Peyer's patch (tissue), 4 donors: ENCODE results near the gene VCX3B. TPM values are rescaled to one million over a fixed set of nuclear protein-coding genes. Genes with fewer than 3 reads are reported as not detected.
"Not testable (repeated sequence)": the region's sequence is repeated elsewhere in the genome, so short reads cannot be mapped to it uniquely, and the experiment has no call there.

ENCODE experiments used
- DNase-seq, 3 donors: peaks; one replicate each; pipeline ENCODE4 v3.0.0-alpha.2; 2017 to 2019
- H3K27ac ChIP-seq, 4 donors: fragments of 200-600 bp; sonication (generic); one replicate each; pipeline ENCODE4 v1.5.1; 2016 to 2019
- H3K27me3 ChIP-seq, 2 donors: fragments of 200-600 bp; sonication (generic); one replicate each; pipeline ENCODE4 v1.5.1; 2019
- H3K36me3 ChIP-seq, 3 donors: fragments of 200-600 bp; sonication (generic); one replicate each; pipeline ENCODE4 v1.5.1; 2016 to 2019
- H3K4me1 ChIP-seq, 4 donors: fragments of 200-600 bp; sonication (generic); one replicate each; pipeline ENCODE4 v1.5.1; 2016 to 2019
- H3K4me3 ChIP-seq, 4 donors: fragments of 200-600 bp; sonication (generic); 1 replicate in 3 of 4; 2 replicates in 1 of 4; pipeline ENCODE4 v1.5.1; 2016 to 2019; ENCODE audit warnings: mild to moderate bottlenecking in 1 of 4
- H3K9me3 ChIP-seq, 4 donors: fragments of 200-600 bp; sonication (generic); one replicate each; pipeline ENCODE4 v1.5.1; 2016 to 2019; ENCODE audit warnings: mild to moderate bottlenecking in 1 of 4
- POLR2A ChIP-seq, 2 donors: fragments of 450-650 bp; IDR thresholded peaks; one replicate each; pipeline ENCODE4 v1.5.1; 2017; ENCODE audit warnings: antibody characterized with exemption in 2 of 2, mild to moderate bottlenecking in 2 of 2, moderate library complexity in 2 of 2
- total RNA-seq, 4 donors: library from RNA; depleted of rRNA; stranded (reverse); fragments of >200 nt; gene quantifications; one replicate each; pipeline ENCODE4 v1.1.0, GENCODE V29; 2016
- TF ChIP-seq, protein P1 (sequence below), 6 experiments: fragments of 450-650 bp in 4 of 6; fragments of 200-600 bp in 2 of 6; sonication (generic) in 1 of 6; IDR thresholded peaks; one replicate each; pipeline ENCODE4 v1.5.1; 2017 to 2019; ENCODE audit warnings: antibody characterized with exemption in 6 of 6, mild to moderate bottlenecking in 3 of 6, moderate library complexity in 1 of 6

The VCX3B gene
- total RNA-seq, 4 donors from 2014 or later, result not detected

DNA sequence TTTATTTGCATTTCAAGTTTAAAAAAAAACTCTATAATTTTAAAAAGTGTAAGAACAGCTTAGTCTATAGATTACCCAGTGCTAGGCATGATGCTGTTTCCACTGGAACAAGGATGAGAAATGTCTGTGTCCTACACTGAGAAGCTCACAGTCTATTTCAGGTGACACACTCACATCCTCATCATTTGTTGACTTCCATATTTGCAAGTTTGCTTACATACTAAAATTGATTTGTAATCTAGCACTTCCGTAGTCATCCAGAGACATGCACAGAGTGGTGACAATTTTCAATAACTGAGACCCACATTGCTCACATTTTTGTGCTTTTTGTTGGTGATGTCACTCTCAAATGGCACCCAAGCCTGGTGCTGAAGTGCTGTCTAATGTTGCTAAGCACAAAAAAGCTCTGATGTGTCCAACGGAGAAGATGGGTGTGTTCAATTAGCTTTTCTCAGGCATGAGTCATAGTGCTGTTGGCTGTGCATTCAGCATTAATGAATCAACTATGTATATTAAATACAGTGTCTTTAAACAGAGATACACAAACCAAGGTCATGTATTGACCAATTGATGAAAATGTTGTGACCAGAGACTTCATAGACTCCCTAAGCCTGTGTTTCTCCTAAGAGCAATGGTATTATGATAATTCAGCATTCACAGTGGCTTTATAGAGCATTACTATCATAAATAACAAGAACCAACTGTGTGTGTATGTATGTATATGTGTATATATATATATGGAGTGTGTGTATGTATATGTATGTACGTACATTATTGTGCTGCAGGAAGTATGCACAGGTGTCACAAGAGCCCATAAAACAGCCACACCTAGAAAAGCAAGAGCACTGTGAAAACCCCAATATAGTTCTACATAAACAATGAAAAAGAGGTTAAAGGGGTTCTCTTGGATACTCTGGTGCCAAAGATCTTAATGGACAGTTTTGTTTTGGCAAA lies 31.2 kb upstream of the VCX3B start:
- H3K27ac ChIP-seq, result no peak overlapping the region
- no peaks in the 10 kb centered on the region for H3K4me1 ChIP-seq
- H3K36me3 ChIP-seq, result no peaks in the 10 kb centered on the region
- H3K9me3 ChIP-seq, result no peaks in the 10 kb centered on the region
- no peaks in the 10 kb centered on the region for H3K27me3 ChIP-seq
- TF ChIP-seq POLR2A (IDR thresholded peaks at IDR 0.05), result no peak
- TF ChIP-seq, protein P1, sequence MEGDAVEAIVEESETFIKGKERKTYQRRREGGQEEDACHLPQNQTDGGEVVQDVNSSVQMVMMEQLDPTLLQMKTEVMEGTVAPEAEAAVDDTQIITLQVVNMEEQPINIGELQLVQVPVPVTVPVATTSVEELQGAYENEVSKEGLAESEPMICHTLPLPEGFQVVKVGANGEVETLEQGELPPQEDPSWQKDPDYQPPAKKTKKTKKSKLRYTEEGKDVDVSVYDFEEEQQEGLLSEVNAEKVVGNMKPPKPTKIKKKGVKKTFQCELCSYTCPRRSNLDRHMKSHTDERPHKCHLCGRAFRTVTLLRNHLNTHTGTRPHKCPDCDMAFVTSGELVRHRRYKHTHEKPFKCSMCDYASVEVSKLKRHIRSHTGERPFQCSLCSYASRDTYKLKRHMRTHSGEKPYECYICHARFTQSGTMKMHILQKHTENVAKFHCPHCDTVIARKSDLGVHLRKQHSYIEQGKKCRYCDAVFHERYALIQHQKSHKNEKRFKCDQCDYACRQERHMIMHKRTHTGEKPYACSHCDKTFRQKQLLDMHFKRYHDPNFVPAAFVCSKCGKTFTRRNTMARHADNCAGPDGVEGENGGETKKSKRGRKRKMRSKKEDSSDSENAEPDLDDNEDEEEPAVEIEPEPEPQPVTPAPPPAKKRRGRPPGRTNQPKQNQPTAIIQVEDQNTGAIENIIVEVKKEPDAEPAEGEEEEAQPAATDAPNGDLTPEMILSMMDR (IDR thresholded peaks at IDR 0.05), result no peak
- no peak for DNase-seq
- no peak overlapping the region for H3K4me3 ChIP-seq

DNA sequence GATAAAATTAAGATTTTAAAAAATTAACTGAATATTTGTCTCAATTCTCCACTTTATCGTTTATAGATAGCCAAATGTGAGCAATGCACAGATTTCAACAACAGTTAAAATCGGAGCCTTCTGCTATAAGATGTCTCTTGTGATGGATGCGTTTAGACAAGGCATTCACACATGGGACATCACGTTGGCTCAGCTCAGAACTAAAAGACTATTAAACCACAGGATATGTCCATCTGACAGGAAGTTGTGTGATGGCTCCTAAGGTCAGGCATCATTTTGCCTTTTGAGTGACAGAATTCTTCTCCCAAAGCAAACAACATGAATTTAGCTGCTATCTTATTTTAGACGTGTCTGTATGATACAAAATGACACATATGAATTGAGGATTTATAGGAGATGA lies 17.3 kb upstream of the VCX3B start:
- no peak overlapping the region for H3K27ac ChIP-seq
- no peaks in the 10 kb centered on the region for H3K27me3 ChIP-seq
- no peaks in the 10 kb centered on the region for H3K9me3 ChIP-seq
- H3K36me3 ChIP-seq, result no peaks in the 10 kb centered on the region
- no peaks in the 10 kb centered on the region for H3K4me1 ChIP-seq
- TF ChIP-seq, protein P1 (IDR thresholded peaks at IDR 0.05), result no peak
- no peak for TF ChIP-seq POLR2A (IDR thresholded peaks at IDR 0.05)
- no peak for DNase-seq
- no peak overlapping the region for H3K4me3 ChIP-seq

DNA sequence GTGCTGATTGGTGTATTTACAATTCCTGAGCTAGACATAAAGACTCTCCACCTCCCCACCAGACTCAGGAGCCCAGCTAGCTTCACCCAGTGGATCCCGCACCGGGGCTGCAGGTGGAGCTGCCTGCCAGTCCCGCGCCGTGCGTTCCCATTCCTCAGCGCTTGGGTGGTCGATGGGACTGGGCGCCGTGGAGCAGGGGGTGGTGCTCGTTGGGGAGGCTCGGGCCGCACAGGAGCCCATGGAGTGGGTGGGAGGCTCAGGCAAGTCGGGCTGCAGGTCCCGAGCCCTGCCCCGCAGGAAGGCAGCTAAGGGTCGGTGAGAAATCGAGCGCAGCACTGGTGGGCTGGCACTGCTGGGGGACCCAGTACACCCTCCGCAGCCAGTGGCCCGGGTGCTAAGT lies 12.3 kb upstream of the VCX3B start:
- not testable (repeated sequence) for H3K4me1 ChIP-seq, H3K4me3 ChIP-seq, H3K27ac ChIP-seq

GRCh38 chrX:8453611-8454010 lies 11.0 kb upstream of the VCX3B start:
- Histone ChIP-seq H3K9me3 (no peaks in the 10 kb centered on the region), H3K36me3 (no peaks in the 10 kb centered on the region), H3K4me1 (no peaks in the 10 kb centered on the region), H3K27me3 (no peaks in the 10 kb centered on the region), H3K27ac (no peak overlapping the region), H3K4me3 (no peak overlapping the region)
- TF ChIP-seq, protein P1 (IDR thresholded peaks at IDR 0.05), result no peak
- TF ChIP-seq POLR2A (IDR thresholded peaks at IDR 0.05), result no peak
- no peak for DNase-seq

More for the DNA sequence above, 12.3 kb upstream of the VCX3B start:
- not testable (repeated sequence) for H3K36me3 ChIP-seq, DNase-seq, H3K9me3 ChIP-seq, H3K27me3 ChIP-seq

DNA sequence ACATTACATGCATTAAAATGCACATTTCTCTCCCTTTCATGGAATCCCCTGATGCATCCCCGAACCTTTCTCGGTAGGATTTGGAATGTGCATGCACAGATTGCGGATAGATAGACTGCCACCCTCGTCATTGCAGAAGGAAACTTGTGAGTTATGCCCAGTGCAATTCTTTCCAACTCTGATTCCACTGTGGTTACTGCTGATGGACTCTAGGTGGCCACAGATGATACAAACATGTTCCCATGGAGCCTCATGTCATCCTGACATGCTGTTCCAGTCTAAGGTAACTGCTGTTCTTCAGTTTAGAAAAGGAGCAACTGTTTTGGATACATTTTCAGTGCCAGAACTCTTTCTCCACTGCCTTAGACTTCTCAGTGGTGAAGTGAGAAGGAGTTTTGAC lies 9.1 kb upstream of the VCX3B start:
- no peak overlapping the region for H3K27ac ChIP-seq
- DNase-seq, result no peak
- no peaks in the 10 kb centered on the region for H3K4me1 ChIP-seq
- TF ChIP-seq, protein P1 (IDR thresholded peaks at IDR 0.05), result no peak
- no peak for TF ChIP-seq POLR2A (IDR thresholded peaks at IDR 0.05)
- H3K4me3 ChIP-seq, result no peak overlapping the region
- no peaks in the 10 kb centered on the region for H3K27me3 ChIP-seq
- H3K9me3 ChIP-seq, result no peaks in the 10 kb centered on the region
- no peaks in the 10 kb centered on the region for H3K36me3 ChIP-seq

DNA sequence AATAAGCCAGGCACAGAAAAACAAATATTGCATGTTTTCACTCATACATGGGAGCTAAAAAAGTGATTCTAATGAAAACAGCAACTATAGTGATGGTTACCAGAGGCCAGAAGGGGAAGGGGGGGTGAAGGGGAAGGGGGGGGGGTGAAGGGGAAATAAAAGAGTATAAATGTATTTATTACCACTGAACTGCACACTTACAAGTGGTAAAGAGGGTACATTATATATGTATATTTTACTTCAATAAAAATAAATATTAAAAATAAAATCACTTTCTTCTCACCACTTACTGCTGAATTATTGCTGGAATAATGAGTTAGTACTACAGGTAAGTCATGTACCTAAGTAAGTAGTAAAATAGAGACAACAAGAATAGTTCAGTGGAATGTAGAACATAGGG lies 2.1 kb upstream of the VCX3B start:
- DNase-seq, result no peak
- no peaks in the 10 kb centered on the region for H3K36me3 ChIP-seq
- H3K27me3 ChIP-seq, result no peaks in the 10 kb centered on the region
- H3K4me3 ChIP-seq, result no peak overlapping the region
- H3K9me3 ChIP-seq, result no peaks in the 10 kb centered on the region
- H3K27ac ChIP-seq, result no peak overlapping the region
- no peaks in the 10 kb centered on the region for H3K4me1 ChIP-seq
- TF ChIP-seq, protein P1 (IDR thresholded peaks at IDR 0.05), result no peak
- TF ChIP-seq POLR2A (IDR thresholded peaks at IDR 0.05), result no peak
